HUES48 (cell line): ENCODE results near the gene EFNA4.
A peak's percentile ranks its signal among the peaks of the same experiment; 100 is the strongest.

Experiments
- H3K27ac ChIP-seq: one replicate; pipeline ENCODE4 v1.7.0; 2013; ENCODE audit warnings: low read depth, low read length, inconsistent platforms
- H3K27me3 ChIP-seq: 2 replicates; pipeline ENCODE4 v1.6.1; 2013; ENCODE audit warnings: mild to moderate bottlenecking, low read length; ENCODE audit not compliant: control insufficient read depth, insufficient read depth
- H3K36me3 ChIP-seq: 2 replicates; pipeline ENCODE4 v1.6.1; 2013; ENCODE audit warnings: low read length; ENCODE audit not compliant: control insufficient read depth, insufficient read depth
- H3K4me1 ChIP-seq: 2 replicates; pipeline ENCODE4 v1.6.1; 2013; ENCODE audit warnings: mild to moderate bottlenecking, low read length; ENCODE audit not compliant: control insufficient read depth, insufficient read depth
- H3K4me3 ChIP-seq: 2 replicates; pipeline ENCODE4 v1.5.1; 2013; ENCODE audit warnings: mild to moderate bottlenecking, low read depth, low read length
- H3K9ac ChIP-seq: 2 replicates; pipeline ENCODE4 v1.6.1; 2013; ENCODE audit warnings: mild to moderate bottlenecking, low read depth, low read length, moderate library complexity
- H3K9me3 ChIP-seq: 2 replicates; pipeline ENCODE4 v1.6.1; 2013; ENCODE audit warnings: low read length; ENCODE audit not compliant: control insufficient read depth, insufficient read depth

Gene EFNA4

GRCh38 chr1:155053531-155054105 lies 9.9 kb upstream of the EFNA4 start:
- Histone ChIP-seq H3K27ac (no peak overlapping the region), H3K4me3 (no peak overlapping the region), H3K36me3 (peaks cover 13% of the 10 kb centered on the region; the same call in 1 of the 2 replicates), H3K27me3 (peaks cover 20% of the 10 kb centered on the region), H3K9ac (no peak overlapping the region), H3K4me1 (no peaks in the 10 kb centered on the region; the same call in 1 of the 2 replicates), H3K9me3 (no peaks in the 10 kb centered on the region)

- H3K4me3 ChIP-seq, result no peak overlapping the region
- no peak overlapping the region for H3K27ac ChIP-seq
- no peak overlapping the region for H3K9ac ChIP-seq
- H3K9me3 ChIP-seq, result no peaks in the 10 kb centered on the region
- peaks cover 13% of the 10 kb centered on the region; the same call in 1 of the 2 replicates for H3K36me3 ChIP-seq
- H3K4me1 ChIP-seq, result peaks cover 5% of the 10 kb centered on the region; the same call in 1 of the 2 replicates
- peaks cover 8% of the 10 kb centered on the region for H3K27me3 ChIP-seq
Measured at GRCh38 chr1:155057104-155057503, 6.4 kb upstream of the EFNA4 start.

- no peak overlapping the region for H3K4me3 ChIP-seq
- H3K27ac ChIP-seq, result no peak overlapping the region
- H3K36me3 ChIP-seq, result peaks cover 13% of the 10 kb centered on the region; the same call in 1 of the 2 replicates
Measured at GRCh38 chr1:155057788-155058211, 5.7 kb upstream of the EFNA4 start.

GRCh38 chr1:155060736-155061135 lies 2.8 kb upstream of the EFNA4 start:
- H3K27ac ChIP-seq, result no peak overlapping the region
- H3K9me3 ChIP-seq, result no peaks in the 10 kb centered on the region
- no peak overlapping the region for H3K9ac ChIP-seq
- H3K4me1 ChIP-seq, result peaks cover 16% of the 10 kb centered on the region
- H3K27me3 ChIP-seq, result peaks cover 5% of the 10 kb centered on the region; the same call in 1 of the 2 replicates
- peaks cover 13% of the 10 kb centered on the region; the same call in 1 of the 2 replicates for H3K36me3 ChIP-seq
- no peak overlapping the region for H3K4me3 ChIP-seq

More at GRCh38 chr1:155057788-155058211, 5.7 kb upstream of the EFNA4 start:
- no peaks in the 10 kb centered on the region for H3K9me3 ChIP-seq
- peaks cover 2% of the 10 kb centered on the region for H3K27me3 ChIP-seq
- H3K4me1 ChIP-seq, result peaks cover 5% of the 10 kb centered on the region; the same call in 1 of the 2 replicates
- no peak overlapping the region for H3K9ac ChIP-seq

GRCh38 chr1:155061381-155062150 lies 2.0 kb upstream of the EFNA4 start:
- no peak overlapping the region for H3K9ac ChIP-seq
- peak overlapping the region; percentile 43; the same call in 1 of the 2 replicates for H3K4me3 ChIP-seq
- no peak overlapping the region for H3K27ac ChIP-seq

GRCh38 chr1:155062151-155062686 lies 1.3 kb upstream of the EFNA4 start:
- Histone ChIP-seq H3K27ac (peak overlapping the region; percentile 20), H3K27me3 (peaks cover 5% of the 10 kb centered on the region; the same call in 1 of the 2 replicates), H3K4me3 (peak overlapping the region; percentile 94), H3K36me3 (peaks cover 17% of the 10 kb centered on the region; the same call in 1 of the 2 replicates), H3K4me1 (peaks cover 16% of the 10 kb centered on the region), H3K9me3 (no peaks in the 10 kb centered on the region), H3K9ac (no peak overlapping the region)

More at GRCh38 chr1:155061381-155062150, 2.0 kb upstream of the EFNA4 start:
- Histone ChIP-seq H3K4me1 (peaks cover 16% of the 10 kb centered on the region), H3K36me3 (peaks cover 13% of the 10 kb centered on the region; the same call in 1 of the 2 replicates), H3K9me3 (no peaks in the 10 kb centered on the region), H3K27me3 (peaks cover 5% of the 10 kb centered on the region; the same call in 1 of the 2 replicates)

- H3K4me1 ChIP-seq, result peaks cover 16% of the 10 kb centered on the region
- H3K9ac ChIP-seq, result no peak overlapping the region
- H3K9me3 ChIP-seq, result no peaks in the 10 kb centered on the region
- H3K27me3 ChIP-seq, result peaks cover 5% of the 10 kb centered on the region; the same call in 1 of the 2 replicates
- H3K4me3 ChIP-seq, result peak overlapping the region; percentile 94
- H3K27ac ChIP-seq, result peak overlapping the region; percentile 20
- peaks cover 15% of the 10 kb centered on the region for H3K36me3 ChIP-seq
Measured at GRCh38 chr1:155062702-155063411, 683 bp upstream of the EFNA4 start.

- H3K36me3 ChIP-seq, result peaks cover 22% of the 10 kb centered on the region
- H3K4me1 ChIP-seq, result peaks cover 16% of the 10 kb centered on the region
- peak overlapping the region; percentile 94 for H3K4me3 ChIP-seq
- peaks cover 5% of the 10 kb centered on the region; the same call in 1 of the 2 replicates for H3K27me3 ChIP-seq
- H3K9me3 ChIP-seq, result no peaks in the 10 kb centered on the region
- H3K27ac ChIP-seq, result peak overlapping the region; percentile 95
- peak overlapping the region; percentile 77 for H3K9ac ChIP-seq
Measured at GRCh38 chr1:155064111-155064831, 731 bp downstream of the EFNA4 start.

- Histone ChIP-seq H3K9me3 (no peaks in the 10 kb centered on the region), H3K36me3 (peaks cover 25% of the 10 kb centered on the region), H3K27me3 (peaks cover 5% of the 10 kb centered on the region; the same call in 1 of the 2 replicates), H3K9ac (no peak overlapping the region), H3K27ac (peak overlapping the region; percentile 64), H3K4me1 (peaks cover 16% of the 10 kb centered on the region), H3K4me3 (peak overlapping the region; percentile 94)
Measured at GRCh38 chr1:155064832-155065429, 1.4 kb downstream of the EFNA4 start.
